ENCODE data around the gene FAM53B.

Gene FAM53B

DNA sequence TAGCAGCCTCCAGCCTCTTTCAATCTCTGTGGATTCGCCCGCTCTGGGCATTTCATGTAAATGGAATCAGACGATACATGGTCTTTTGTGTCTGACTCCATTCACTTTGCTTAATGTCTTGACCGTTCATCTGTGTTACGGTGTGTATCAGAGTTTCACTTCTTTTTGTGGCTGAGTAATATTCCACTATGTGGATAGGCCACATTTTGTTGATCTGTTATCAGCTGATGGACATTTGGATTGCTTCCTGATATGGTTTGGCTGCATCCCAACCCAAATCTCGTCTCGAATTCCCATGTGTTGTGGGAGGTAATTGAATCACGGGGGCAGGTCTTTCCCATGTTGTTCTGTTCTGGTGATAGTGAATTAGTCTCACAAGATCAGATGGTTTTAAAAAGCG, 173.5 kb downstream of the FAM53B start:
- no peak for DNase-seq

DNA sequence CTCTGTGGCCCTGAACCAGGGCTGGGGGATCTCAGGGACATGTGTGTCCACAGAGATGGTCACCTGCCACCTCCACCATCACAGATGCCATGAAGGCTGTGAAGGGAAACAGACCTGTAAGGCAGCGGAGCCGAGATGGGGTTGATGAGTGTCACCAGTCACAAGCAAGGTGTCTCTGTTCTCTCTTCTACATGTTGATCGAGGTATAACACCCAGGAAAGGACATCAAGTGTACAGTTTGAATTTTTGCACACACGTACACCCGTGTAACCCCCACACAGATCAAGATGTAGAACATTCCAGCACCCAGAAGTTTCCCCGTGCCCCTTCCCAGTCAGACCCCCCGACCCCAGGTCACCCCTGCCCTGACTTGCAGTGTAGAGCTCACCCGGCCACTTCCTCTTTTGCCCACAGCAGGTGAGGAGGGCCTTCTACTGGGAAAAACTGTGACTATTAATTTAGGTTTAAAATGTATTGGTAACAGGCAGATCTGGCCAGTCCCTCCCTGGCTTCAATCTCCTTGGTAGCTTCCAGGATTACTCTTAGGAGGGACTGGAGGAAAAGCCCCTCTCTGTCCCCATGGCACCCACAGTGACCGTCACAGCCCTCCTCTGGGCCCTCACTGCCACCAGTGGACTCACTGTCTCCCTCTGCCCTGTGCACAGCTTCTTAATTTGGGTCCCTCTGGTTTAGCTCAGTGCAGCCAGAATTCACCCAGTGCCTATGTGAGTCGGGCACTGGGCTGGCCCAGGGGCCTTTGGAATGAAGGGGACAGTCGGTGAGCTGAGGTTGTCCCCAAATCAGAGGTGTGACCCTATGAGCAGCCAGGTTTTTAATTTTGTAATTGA, 174.3 kb downstream of the FAM53B start:
- no peak for DNase-seq

All from CD4-positive, alpha-beta T cell treated with Interferon gamma for 1 hour (primary cell).